Glutamatergic neuron (in vitro differentiated cells): ENCODE data around the gene SLC5A10. TPM values are rescaled to one million over a fixed set of nuclear protein-coding genes. Genes with fewer than 3 reads are reported as not detected.

Source experiments
- DNase-seq: peaks from one replicate; pipeline ENCODE4 v3.0.0; 2022
- H3K27ac Mint-ChIP-seq: one replicate; pipeline ENCODE4 v1.8.0; 2020; ENCODE audit warnings: mild to moderate bottlenecking, mixed read lengths, inconsistent platforms; ENCODE audit not compliant: unreplicated experiment
- H3K27me3 Mint-ChIP-seq: one replicate; pipeline ENCODE4 v1.8.0; 2020; ENCODE audit warnings: mild to moderate bottlenecking, moderate library complexity, mixed read lengths, inconsistent platforms; ENCODE audit not compliant: unreplicated experiment
- H3K36me3 Mint-ChIP-seq: one replicate; pipeline ENCODE4 v1.8.0; 2020; ENCODE audit warnings: mild to moderate bottlenecking, mixed read lengths, inconsistent platforms; ENCODE audit not compliant: unreplicated experiment
- H3K4me1 Mint-ChIP-seq: one replicate; pipeline ENCODE4 v1.8.0; 2020; ENCODE audit warnings: mild to moderate bottlenecking, low read depth, mixed read lengths, inconsistent platforms; ENCODE audit not compliant: unreplicated experiment
- H3K4me3 Mint-ChIP-seq: one replicate; pipeline ENCODE4 v1.8.0; 2020; ENCODE audit warnings: mild to moderate bottlenecking, mixed read lengths, inconsistent platforms; ENCODE audit not compliant: unreplicated experiment
- H3K9me3 Mint-ChIP-seq: one replicate; pipeline ENCODE4 v1.8.0; 2020; ENCODE audit warnings: mild to moderate bottlenecking, moderate library complexity, mixed read lengths, inconsistent platforms; ENCODE audit not compliant: unreplicated experiment
- long read RNA-seq: library from polyadenylated mRNA; unstranded; transcript quantifications from one replicate; pipeline ENCODE4 v2.0.0, GENCODE V29; 2020; ENCODE audit not compliant: unreplicated experiment
- total RNA-seq: library from RNA; stranded (reverse); fragmentation: NEBNext Ultra II Directional; extraction: Animal tissue kit (Norgen Biotek cat#: 25700); gene quantifications from one replicate; pipeline ENCODE4 v1.2.1, GENCODE V29; 2021; ENCODE audit not compliant: unreplicated experiment
- TF ChIP-seq, protein P1 (sequence below): fragments of 200-600 bp; sonication (generic); IDR thresholded peaks from one replicate; pipeline ENCODE4 v1.5.0; 2021; ENCODE audit not compliant: partially characterized antibody, unreplicated experiment

Gene SLC5A10
- total RNA-seq, result not detected
- long read RNA-seq, result 0 reads

GRCh38 chr17:18951941-18952842 lies at the start of gene SLC5A10:
TSS of gene SLC5A10 (plus strand) at chr17:18952165. CDS start at chr17:18952206, 41 bp downstream.
- no peaks in the 10 kb centered on the region for H3K27me3 Mint-ChIP-seq
- TF ChIP-seq, protein P1, sequence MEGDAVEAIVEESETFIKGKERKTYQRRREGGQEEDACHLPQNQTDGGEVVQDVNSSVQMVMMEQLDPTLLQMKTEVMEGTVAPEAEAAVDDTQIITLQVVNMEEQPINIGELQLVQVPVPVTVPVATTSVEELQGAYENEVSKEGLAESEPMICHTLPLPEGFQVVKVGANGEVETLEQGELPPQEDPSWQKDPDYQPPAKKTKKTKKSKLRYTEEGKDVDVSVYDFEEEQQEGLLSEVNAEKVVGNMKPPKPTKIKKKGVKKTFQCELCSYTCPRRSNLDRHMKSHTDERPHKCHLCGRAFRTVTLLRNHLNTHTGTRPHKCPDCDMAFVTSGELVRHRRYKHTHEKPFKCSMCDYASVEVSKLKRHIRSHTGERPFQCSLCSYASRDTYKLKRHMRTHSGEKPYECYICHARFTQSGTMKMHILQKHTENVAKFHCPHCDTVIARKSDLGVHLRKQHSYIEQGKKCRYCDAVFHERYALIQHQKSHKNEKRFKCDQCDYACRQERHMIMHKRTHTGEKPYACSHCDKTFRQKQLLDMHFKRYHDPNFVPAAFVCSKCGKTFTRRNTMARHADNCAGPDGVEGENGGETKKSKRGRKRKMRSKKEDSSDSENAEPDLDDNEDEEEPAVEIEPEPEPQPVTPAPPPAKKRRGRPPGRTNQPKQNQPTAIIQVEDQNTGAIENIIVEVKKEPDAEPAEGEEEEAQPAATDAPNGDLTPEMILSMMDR, result peak; percentile 17
- no peaks in the 10 kb centered on the region for H3K4me1 Mint-ChIP-seq
- H3K4me3 Mint-ChIP-seq, result no peak within 1 kb of the TSS
- peaks cover 5% of the 10 kb centered on the region for H3K9me3 Mint-ChIP-seq
- no peaks in the 10 kb centered on the region for H3K36me3 Mint-ChIP-seq
- no peak for DNase-seq
- H3K27ac Mint-ChIP-seq, result no peak within 1 kb of the TSS

DNA sequence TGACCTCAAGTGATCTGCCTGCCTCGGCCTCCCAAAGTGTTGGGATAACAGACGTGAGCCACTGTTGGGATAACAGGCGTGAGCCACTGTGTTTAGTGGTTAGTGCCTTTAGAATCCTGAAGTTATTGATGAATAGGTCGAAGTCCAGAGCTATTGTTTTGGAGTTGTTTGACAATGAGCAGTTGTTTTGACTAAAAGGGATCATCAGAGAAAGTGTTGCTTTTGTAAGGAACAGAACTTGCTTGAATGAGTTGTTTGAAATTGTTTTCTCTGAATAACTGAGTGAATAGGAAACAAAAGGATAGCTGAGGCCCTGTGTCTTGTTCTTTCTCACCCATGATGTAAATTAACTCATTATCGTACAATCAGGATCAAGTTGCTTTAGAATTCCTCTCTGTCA lies 47.5 kb upstream of the SLC5A10 start:
- no peak overlapping the region for H3K27ac Mint-ChIP-seq
- TF ChIP-seq, protein P1, result no peak
- H3K27me3 Mint-ChIP-seq, result no peaks in the 10 kb centered on the region
- DNase-seq, result no peak
- H3K36me3 Mint-ChIP-seq, result peaks cover 7% of the 10 kb centered on the region
- no peaks in the 10 kb centered on the region for H3K4me1 Mint-ChIP-seq
- H3K4me3 Mint-ChIP-seq, result no peak overlapping the region
- peaks cover 1% of the 10 kb centered on the region for H3K9me3 Mint-ChIP-seq

GRCh38 chr17:18905226-18905625 lies 46.7 kb upstream of the SLC5A10 start:
- no peak for DNase-seq
- no peaks in the 10 kb centered on the region for H3K4me1 Mint-ChIP-seq
- TF ChIP-seq, protein P1, result no peak
- peaks cover 3% of the 10 kb centered on the region for H3K9me3 Mint-ChIP-seq
- H3K27ac Mint-ChIP-seq, result no peak overlapping the region
- no peak overlapping the region for H3K4me3 Mint-ChIP-seq
- H3K27me3 Mint-ChIP-seq, result peaks cover 2% of the 10 kb centered on the region
- H3K36me3 Mint-ChIP-seq, result peaks cover 7% of the 10 kb centered on the region

DNA sequence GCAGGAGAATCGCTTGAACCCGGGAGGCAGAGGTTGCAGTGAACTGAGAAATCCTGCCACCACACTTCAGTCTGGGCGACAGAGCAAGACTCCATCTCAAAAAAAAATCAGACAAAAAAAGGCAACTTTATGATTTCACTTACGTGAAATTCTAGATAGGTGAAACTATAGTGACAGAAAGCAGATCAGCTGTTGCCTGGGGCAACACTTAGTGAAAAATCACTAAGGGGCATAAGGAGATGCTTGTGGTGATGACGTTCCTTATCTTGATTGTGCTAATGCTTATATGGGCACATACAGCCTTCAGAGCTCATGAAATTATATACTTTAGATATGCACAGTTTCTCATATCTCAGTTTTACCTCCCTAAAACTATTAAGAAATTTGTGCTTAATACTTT lies 41.6 kb upstream of the SLC5A10 start:
- Mint-ChIP-seq H3K4me1 (peaks cover 4% of the 10 kb centered on the region), H3K4me3 (no peak overlapping the region), H3K9me3 (peaks cover 3% of the 10 kb centered on the region), H3K27me3 (peaks cover 3% of the 10 kb centered on the region), H3K27ac (no peak overlapping the region), H3K36me3 (peaks cover 9% of the 10 kb centered on the region)
- TF ChIP-seq, protein P1, result no peak
- no peak for DNase-seq

DNA sequence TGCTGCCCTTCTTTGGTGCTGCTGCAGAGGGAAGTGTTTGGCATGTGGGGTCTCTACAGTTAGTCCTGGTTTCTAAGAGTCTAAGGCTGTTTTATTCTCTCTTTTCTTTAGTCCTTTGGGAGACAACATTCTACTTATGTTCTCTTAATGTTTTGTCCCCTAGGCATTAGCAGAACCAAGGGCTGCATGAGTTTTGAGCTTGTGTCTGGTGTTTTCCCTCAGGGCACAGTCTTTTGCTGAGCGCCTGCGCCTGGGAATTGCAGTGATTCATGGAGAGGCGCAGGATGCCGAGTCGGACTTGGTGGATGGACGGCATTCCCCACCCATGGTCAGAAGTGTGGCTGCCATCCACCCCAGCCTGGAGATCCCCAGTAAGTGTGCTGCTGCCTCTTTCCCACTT lies 41.1 kb upstream of the SLC5A10 start:
- peaks cover 5% of the 10 kb centered on the region for H3K27me3 Mint-ChIP-seq
- H3K9me3 Mint-ChIP-seq, result peaks cover 3% of the 10 kb centered on the region
- peaks cover 4% of the 10 kb centered on the region for H3K4me1 Mint-ChIP-seq
- peaks cover 12% of the 10 kb centered on the region for H3K36me3 Mint-ChIP-seq
- TF ChIP-seq, protein P1, result no peak
- H3K27ac Mint-ChIP-seq, result no peak overlapping the region
- H3K4me3 Mint-ChIP-seq, result no peak overlapping the region
- DNase-seq, result no peak
